HFF-Myc (cell line): ENCODE data around the gene ARHGAP15.

Source experiments
- DNase-seq: peaks from one replicate; pipeline ENCODE4 v3.0.0-alpha.2; 2011; ENCODE audit warnings: low read depth; ENCODE audit errors: extremely low read depth
- H3K4me3 ChIP-seq: replicated peaks from 2 replicates; pipeline ENCODE4 v1.5.1; 2011; ENCODE audit warnings: low read depth, mild to moderate bottlenecking, control low read depth, low read length
- TF ChIP-seq, protein P1 (sequence below): IDR thresholded peaks from 2 replicates; pipeline ENCODE4 v1.5.1; 2012; ENCODE audit warnings: mild to moderate bottlenecking, low read depth, low read length, control low read depth; ENCODE audit errors: missing control alignments

Gene ARHGAP15

DNA sequence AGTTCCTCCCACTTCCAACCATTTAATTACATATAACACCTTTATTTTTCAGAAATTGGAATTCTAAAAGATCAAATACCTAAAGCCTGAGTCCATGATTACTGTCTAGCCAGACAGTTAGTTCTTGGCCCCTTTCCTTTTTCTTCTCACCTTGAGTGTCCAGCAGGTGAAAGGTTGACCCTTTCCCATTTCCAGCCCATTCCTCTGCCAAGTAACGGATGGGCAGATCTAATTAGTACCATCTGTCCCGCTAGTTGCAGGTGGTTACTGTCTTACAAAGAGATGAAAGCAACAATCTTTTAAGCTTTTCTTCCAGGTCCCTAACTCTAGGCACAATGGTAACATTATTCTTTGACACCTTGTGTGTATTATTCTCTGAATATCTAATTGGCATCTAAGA lies 506.7 kb downstream of the ARHGAP15 start:
- TF ChIP-seq, protein P1, sequence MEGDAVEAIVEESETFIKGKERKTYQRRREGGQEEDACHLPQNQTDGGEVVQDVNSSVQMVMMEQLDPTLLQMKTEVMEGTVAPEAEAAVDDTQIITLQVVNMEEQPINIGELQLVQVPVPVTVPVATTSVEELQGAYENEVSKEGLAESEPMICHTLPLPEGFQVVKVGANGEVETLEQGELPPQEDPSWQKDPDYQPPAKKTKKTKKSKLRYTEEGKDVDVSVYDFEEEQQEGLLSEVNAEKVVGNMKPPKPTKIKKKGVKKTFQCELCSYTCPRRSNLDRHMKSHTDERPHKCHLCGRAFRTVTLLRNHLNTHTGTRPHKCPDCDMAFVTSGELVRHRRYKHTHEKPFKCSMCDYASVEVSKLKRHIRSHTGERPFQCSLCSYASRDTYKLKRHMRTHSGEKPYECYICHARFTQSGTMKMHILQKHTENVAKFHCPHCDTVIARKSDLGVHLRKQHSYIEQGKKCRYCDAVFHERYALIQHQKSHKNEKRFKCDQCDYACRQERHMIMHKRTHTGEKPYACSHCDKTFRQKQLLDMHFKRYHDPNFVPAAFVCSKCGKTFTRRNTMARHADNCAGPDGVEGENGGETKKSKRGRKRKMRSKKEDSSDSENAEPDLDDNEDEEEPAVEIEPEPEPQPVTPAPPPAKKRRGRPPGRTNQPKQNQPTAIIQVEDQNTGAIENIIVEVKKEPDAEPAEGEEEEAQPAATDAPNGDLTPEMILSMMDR = no peak
- DNase-seq = no peak
- no peak overlapping the region for H3K4me3 ChIP-seq

DNA sequence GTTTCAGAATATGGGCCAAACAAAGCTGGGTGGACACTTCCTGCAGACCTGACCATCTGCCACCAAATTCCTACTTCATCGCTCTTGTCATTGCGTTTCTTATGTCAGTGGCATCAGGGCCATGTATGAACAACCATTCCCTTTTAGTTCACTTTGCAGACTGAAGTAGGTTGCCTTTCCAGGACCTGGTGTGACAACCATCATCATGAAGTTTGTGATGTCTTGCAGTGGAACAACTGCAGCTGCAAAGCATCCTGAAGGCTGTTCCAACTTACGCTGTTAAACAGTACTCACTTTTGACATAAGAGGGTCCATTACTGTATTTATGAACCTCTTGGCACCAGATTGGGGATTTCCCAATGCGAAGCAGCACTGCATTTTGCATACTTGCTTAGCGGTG lies 511.6 kb downstream of the ARHGAP15 start:
- no peak overlapping the region for H3K4me3 ChIP-seq
- TF ChIP-seq, protein P1 = no peak
- no peak for DNase-seq

DNA sequence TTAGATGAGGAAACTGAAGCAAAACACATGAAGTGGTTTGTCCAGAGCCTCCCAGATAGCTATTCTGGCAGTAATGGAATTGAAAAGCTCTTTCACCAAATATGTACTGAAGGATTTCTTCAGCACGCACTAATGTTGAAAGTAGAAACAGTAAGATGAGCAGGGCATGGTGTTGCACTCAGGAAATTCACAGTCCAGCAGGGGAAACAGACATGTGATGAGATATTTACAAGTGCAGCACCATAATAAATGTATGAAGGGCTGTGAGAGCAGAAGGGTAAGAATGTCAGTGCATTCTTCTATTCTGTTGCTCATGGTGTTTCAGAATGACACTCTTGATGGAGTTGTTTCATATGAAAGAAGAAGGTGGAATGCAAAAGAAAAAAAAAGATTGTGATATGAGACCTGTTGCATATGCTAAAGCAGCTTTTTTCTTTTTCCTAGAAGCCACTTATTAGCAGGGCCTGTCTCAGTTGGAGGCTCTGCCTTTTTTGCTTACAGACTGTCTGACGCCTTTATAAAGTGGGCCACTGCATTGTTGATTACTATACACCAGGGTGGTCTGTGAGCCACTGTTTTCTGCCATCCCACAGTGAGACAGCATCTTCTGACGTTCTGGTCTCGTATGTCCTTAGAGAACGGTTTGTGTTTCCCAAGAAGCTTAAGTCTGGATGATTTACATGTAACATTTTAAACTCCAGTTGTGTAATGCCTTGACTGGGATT lies 516.9 kb downstream of the ARHGAP15 start:
- DNase-seq = no peak

DNA sequence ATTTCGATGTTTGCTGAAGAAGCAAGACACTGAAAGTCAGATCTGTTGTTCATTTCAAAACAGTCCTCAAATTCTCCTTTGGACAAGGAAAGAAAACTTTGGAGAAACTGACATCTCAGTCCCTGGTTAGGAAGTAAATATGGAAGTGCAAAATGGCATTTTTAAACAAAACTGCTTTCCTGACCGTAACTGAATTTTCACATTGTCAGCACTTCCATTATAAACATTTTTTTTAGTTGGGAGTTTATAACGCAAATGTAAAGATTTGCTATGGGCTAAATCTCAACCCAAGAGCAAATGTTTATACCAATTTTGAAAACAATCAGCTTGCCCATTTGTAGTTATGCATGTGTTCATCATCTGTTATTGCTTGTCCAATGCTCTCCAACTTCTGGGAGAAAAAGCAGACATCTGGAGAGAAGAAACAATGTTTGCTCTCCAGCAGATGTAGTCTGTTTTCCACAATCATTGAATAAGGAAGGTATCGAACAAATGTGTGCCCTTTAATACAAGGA lies 520.1 kb downstream of the ARHGAP15 start:
- no peak for DNase-seq
- TF ChIP-seq, protein P1 = no peak
- no peak overlapping the region for H3K4me3 ChIP-seq

More for the DNA sequence above, 516.9 kb downstream of the ARHGAP15 start:
- TF ChIP-seq, protein P1 = no peak
- no peak overlapping the region for H3K4me3 ChIP-seq

DNA sequence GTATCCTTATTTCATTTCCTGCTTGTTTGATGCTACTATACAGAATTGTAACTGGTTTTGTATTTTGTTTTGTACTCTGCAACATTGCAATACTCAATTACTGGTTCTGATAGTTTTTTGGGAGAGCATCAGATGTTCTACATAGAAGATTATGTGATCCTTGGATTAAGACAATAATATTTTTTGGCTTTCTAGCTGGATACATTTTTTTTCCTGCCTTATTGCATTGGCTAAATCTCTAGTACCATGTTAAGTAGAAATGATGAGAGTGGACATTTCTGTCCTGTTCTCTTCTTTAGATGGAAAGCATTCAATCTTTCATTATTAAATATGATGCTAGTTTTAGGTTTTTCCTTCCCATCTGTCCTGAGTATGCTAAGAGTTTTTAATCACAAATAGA lies 523.5 kb downstream of the ARHGAP15 start:
- no peak for DNase-seq
- no peak overlapping the region for H3K4me3 ChIP-seq
- TF ChIP-seq, protein P1 = no peak

DNA sequence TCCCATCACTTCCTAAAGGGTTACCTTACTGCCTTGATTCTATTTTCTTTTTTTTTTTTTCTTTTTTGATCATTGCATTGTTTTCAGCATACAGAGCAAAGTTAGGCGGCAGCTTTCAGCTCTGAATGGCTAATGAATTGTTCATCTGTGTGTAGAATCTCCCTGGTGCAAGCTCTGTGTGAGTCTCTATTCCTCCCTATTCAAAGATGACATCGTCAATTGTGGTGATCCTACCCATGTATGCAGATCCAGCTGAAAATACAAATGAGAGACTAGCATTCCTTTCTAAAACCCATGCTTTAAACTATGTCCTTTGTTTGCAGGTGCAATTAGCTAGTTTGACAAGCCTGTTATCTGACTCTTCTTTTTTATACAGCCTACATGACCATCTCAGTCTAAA lies 539.0 kb downstream of the ARHGAP15 start:
- TF ChIP-seq, protein P1 = no peak

More for the DNA sequence above, 539.0 kb downstream of the ARHGAP15 start:
- DNase-seq = no peak
- no peak overlapping the region for H3K4me3 ChIP-seq
